ENCODE results near the gene HDAC4.

DNA sequence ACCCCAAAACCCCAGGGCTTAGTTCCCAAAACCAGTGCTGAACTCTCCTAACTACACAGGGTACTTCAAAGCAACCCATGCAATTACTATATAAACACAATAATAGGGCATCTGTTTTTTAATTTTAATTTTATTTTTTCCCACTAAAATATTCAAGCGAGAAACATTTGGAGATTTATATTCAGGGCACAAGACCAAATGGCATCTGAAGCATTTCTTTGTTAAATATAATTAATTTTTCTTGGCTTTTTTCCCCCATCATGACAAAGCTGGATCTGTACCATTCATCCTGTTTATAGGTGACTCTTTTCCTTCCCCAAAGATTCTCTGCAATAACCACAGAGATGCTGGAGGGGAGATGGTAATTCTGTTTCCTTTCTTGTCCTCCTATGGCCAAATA, 18.1 kb upstream of the HDAC4 start:
- TF ChIP-seq YY1 (IDR thresholded peaks at IDR 0.05; ENCODE audit: insufficient read depth, insufficient read length) (no peak), SUZ12 (IDR thresholded peaks at IDR 0.05; ENCODE audit: extremely low read depth, insufficient read depth, insufficient read length) (no peak)
